GM12874 (cell line): Measurements from ENCODE around the gene UPB1.

ENCODE experiments used
- TF ChIP-seq, protein P1 (sequence below): IDR thresholded peaks from 2 replicates; pipeline ENCODE4 v1.5.1; 2011; ENCODE audit warnings: low read depth, mild to moderate bottlenecking, control low read depth, low read length, moderate library complexity; ENCODE audit not compliant: insufficient read depth

The UPB1 gene

DNA sequence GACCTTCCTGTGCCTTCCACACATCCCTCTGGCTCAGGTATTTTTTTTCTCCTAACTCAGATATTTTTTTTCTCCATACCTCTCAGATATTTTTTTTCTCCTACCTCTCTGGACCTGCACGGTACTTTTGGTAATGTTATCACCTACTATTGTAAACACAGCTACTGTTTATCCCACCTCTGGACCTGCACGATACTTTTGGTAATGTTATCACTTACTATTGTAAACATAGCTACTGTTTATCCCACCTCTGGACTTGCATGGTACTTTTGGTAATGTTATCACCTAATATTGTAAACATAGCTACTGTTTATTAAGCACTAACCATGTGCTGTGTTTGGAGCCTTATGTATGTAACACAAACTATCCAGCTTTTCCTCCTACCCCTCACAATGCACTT lies 12.1 kb upstream of the UPB1 start:
- TF ChIP-seq, protein P1, sequence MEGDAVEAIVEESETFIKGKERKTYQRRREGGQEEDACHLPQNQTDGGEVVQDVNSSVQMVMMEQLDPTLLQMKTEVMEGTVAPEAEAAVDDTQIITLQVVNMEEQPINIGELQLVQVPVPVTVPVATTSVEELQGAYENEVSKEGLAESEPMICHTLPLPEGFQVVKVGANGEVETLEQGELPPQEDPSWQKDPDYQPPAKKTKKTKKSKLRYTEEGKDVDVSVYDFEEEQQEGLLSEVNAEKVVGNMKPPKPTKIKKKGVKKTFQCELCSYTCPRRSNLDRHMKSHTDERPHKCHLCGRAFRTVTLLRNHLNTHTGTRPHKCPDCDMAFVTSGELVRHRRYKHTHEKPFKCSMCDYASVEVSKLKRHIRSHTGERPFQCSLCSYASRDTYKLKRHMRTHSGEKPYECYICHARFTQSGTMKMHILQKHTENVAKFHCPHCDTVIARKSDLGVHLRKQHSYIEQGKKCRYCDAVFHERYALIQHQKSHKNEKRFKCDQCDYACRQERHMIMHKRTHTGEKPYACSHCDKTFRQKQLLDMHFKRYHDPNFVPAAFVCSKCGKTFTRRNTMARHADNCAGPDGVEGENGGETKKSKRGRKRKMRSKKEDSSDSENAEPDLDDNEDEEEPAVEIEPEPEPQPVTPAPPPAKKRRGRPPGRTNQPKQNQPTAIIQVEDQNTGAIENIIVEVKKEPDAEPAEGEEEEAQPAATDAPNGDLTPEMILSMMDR, result no peak

DNA sequence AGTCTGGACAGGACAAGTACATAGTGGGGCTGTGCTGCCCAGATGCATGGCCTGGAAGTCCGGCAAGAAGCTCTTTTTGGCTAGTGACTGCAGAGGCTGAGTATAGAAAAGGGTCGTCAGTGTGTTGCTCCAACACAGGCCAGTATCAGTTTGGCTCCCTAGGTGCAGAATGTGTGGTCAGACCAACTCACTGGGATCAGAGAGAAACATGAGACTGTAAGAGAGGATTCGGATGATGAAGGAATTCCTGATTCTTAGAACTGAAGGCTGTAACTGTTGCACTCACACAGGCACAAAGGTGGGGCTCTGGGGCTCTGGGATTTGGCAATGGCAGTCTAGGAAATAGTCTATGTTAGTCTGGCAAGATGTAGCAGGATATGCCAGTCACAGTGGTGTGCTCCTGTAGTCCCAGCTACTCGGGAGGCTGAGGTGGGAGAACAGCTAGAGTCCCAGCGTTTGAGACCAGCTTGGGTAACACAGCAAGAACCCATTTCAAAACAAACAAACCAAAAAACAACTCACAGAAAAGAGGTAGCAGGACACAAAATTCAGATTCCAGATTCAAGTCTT lies 11.1 kb upstream of the UPB1 start:
- TF ChIP-seq, protein P1, result no peak

DNA sequence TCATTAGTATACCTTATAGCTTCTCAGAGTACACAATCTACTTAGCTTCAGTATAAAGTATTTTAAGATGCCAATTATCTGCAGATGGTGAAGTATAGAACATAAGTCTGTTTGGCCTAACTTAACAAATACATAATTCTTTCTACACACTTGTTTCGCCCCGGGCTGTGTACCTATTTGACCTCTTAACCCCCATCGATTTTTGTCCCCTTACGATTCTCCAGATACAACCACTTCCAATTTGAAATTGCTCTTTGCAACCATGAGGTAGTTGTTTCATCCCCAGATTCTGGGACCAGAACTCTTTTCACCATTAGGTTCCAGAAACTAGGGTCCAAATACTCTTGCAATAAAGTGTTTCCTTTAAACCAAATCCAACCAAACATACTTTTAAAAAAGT lies 10.0 kb upstream of the UPB1 start:
- TF ChIP-seq, protein P1, result no peak

DNA sequence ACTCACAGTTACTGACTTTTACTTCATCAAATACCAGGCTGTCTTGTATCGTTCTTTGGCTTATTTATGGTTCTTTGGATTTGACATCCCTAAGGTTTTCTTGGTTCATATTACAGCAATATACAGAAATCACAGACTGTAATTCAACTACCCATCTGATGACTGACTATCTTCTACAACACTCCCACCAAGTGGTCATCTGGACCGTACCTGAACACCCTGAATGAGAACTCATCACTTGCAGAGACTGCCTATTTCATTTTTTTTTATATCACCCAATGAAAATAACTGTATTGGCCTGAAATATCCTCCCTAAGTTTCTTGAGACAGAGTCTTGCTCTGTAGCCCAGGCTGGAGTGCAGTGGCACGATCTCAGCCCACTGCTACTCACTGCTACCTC lies 9.5 kb upstream of the UPB1 start:
- TF ChIP-seq, protein P1, result 0 out of 2 replicates have a peak, but pooled peaks have one; percentile 9

DNA sequence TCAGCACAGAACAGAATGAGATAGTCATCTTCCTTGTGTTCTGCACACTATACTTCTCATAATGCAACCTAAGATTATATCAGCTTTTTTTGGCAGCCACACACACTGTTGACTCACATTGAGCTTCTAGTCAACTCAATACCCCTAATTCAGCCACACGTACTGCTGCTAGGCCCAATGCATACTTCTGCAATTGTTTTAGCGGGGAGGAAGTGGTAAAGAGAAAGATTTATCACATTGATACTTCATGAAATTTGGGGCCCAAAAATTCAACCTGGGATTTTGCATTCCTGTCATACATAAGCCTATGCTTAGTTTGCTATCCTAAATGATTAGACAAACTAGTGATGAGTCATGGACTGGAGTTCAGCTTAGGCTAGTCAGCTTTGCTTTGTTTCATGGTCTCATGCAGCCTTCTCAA lies 8.6 kb upstream of the UPB1 start:
- TF ChIP-seq, protein P1, result no peak

DNA sequence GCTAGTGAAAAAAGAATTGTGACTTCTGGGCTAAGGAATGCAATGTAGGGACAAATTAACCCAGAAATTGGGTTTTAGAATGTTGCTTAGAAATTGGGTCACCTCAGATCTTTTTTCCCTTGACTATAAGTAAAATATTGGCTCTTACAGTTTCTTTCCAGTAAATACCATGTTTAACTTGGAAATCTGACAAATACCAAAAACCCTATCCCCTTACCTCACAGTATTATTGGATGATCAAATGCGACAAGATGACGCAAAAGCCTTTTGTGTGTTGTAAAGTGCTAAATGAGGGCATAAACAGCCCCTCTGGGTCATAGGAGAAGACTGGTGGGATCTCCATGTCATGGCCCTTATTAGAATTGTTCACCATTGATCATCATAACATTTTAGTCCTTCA lies 6.1 kb upstream of the UPB1 start:
- TF ChIP-seq, protein P1, result no peak

DNA sequence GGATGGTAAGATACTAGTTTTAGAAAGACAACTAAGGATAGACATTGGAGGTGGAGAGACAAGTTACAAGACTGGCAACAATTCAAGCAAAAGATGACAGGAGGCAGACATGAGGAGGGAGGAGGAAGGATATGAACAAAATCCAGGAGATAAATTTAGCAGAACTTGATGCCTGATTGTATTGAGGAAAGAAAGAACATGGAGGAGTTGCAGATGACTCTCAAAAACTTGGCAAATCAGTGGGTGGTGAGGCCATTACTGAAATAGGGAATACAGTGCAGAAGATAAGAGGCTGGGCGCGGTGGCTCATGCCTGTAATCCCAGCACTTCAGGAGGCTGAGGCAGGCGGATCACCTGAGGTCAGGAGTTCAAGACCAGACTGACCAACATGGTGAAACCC lies 2.7 kb upstream of the UPB1 start:
- TF ChIP-seq, protein P1, result no peak
